ENCODE data around the gene NAGA.
"Not testable (repeated sequence)": the region's sequence is repeated elsewhere in the genome, so short reads cannot be mapped to it uniquely, and the experiment has no call there.

The NAGA gene

DNA sequence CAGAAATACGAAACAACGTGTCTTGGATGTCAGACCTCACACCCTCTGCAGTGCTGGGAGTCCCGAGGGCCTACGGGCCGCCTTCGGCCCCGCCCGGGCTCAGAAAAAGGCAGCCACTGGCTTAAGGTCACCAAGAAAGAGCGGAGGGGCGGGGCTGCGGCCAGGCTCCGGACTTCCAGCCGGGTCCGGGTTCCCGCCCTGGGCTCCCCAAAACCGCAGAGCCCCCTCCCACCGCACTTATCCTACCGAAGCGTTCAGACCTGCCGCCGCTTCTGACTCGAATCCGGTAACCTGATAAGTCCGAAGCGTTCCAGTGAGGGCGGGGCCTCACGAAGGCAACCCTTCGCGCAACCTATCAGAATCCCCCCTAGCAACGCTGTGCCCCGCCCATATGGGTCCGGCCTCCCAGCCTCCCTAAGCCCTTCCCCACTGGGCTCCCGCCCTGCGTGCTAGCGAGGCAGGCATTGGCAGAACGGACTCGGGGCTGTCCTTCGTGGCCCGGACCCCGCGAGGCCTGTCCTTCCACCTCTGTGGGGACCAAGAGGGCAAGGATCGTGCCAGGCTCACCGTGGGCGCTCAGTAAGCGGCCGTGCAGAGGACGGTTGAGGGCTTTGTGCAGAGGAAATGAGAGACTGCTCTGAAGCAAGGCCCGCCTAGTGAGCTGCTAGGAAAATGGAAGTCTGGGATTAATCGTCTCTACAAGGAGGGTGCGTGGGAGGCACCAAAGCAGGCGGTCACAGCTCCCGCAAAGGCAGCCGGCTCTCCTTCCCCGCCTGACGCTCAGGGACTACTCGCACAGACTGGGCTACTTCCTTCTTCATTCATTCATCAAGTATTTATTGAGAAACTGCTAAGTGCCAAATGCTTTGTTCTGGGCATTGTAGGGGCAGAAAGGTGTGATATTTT is at the start of gene NAGA:
Gene NAGA (minus strand): TSS at position 296 of the 906 bp plus-strand sequence. CDS start 515 bp downstream, outside the sequence.
- DNase-seq (ENCODE audit: low read depth in 2 of 2), result peak; percentile 69 to 80

GRCh38 chr22:42116848-42117424 is 46.3 kb upstream of the NAGA start:
- no peak for DNase-seq (ENCODE audit: low read depth in 2 of 2)

GRCh38 chr22:42115420-42115830 is 44.8 kb upstream of the NAGA start:
- not testable (repeated sequence) for DNase-seq (ENCODE audit: low read depth in 2 of 2)

- no peak for DNase-seq (ENCODE audit: low read depth in 2 of 2)
Measured at GRCh38 chr22:42114721-42115120, 44.1 kb upstream of the NAGA start.

- not testable (repeated sequence) for DNase-seq (ENCODE audit: low read depth in 2 of 2)
Measured at GRCh38 chr22:42112793-42113192, 42.2 kb upstream of the NAGA start.

DNA sequence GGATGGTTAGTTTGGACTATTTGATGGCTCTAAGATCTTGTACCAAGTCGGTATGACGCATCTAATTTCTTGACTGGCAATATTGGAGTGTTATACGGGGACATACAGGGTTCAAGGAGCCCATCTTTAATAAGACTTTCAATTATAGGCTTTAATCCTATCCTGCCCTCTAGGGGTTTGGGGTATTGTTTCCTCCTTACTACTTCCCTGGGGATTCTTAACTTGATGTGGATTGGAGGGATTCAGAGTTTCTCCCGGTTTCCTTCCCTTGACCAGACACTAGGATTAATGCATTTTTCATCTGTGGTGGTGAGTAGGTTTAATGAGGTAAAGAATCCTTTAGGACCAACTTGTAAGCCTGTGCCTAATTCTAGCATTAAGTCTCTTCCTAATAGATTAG is 41.2 kb upstream of the NAGA start:
- DNase-seq (ENCODE audit: low read depth in 2 of 2), result no peak

- no peak for DNase-seq (ENCODE audit: low read depth in 2 of 2)
Measured at GRCh38 chr22:42108848-42109247, 38.2 kb upstream of the NAGA start.

DNA sequence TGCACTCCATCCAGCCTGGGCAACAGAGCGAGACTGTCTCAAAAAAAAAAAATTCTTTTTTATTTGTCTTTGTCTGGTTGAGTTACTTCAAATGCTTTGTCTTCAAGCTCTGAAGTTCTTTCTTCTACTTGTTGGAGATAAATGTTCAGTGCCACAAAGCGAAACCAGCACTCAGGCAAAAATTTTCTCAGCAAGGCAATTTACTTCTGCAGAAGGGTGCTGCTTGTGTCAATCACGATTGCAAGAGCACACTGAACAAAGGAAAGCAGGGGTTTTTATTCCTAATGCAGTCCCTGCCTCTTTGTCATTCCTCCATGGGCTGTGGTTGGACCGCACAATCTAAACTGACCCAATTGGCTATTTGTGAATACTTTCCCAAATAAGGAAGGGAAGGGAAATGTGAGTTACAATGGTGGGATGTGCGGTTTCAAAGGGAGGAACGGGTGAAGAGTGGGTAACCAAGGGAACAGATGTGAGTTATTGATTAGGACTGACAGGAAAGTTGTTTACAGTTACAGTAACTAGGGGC is 33.8 kb upstream of the NAGA start:
- DNase-seq (ENCODE audit: low read depth in 2 of 2), result not testable (repeated sequence)

GRCh38 chr22:42101199-42101598 is 30.6 kb upstream of the NAGA start:
- no peak for DNase-seq (ENCODE audit: low read depth in 2 of 2)

GRCh38 chr22:42091455-42091782 is 20.8 kb upstream of the NAGA start:
- no peak for DNase-seq (ENCODE audit: low read depth in 2 of 2)

- DNase-seq (ENCODE audit: low read depth in 2 of 2), result peak; percentile 93
Measured at GRCh38 chr22:42090596-42091454, 20.2 kb upstream of the NAGA start, which contains the start of gene NDUFA6. NDUFA6 (minus strand) TSS chr22:42090772; CDS start chr22:42090744, 28 bp downstream.

DNA sequence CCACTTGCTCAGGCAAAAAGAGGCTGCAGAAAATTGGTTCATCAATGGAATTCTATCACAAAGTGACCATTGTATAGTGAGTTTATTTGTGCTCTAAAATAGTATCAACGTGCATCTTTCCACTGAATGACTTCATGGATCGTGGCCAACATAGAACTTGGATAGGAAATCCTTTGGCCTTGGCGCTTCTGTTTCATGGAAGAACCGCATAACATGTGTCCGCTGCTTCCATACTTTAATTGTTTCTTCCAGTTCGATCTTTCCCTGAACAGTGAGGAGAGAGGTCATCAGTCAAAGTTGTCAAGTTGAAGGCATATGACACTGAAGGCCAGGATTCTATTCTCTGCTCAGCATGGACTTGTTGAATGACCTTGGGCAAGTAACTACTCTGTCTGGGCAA is 15.4 kb upstream of the NAGA start:
- DNase-seq (ENCODE audit: low read depth in 2 of 2), result no peak

GRCh38 chr22:42084874-42085273 is 14.3 kb upstream of the NAGA start:
- no peak for DNase-seq (ENCODE audit: low read depth in 2 of 2)

GRCh38 chr22:42083119-42083518 is 12.5 kb upstream of the NAGA start:
- no peak for DNase-seq (ENCODE audit: low read depth in 2 of 2)

GRCh38 chr22:42080287-42080686 is 9.7 kb upstream of the NAGA start:
- no peak for DNase-seq (ENCODE audit: low read depth in 2 of 2)

GRCh38 chr22:42079319-42080251 is 9.0 kb upstream of the NAGA start, which contains the start of gene SMDT1:
SMDT1 (plus strand) TSS chr22:42079700; CDS start chr22:42079769, 69 bp downstream.
- DNase-seq (ENCODE audit: low read depth in 2 of 2), result peak; percentile 95 to 96

GRCh38 chr22:42078469-42079318 is 8.1 kb upstream of the NAGA start:
- no peak for DNase-seq (ENCODE audit: low read depth in 2 of 2)

GRCh38 chr22:42077486-42078125 is 7.0 kb upstream of the NAGA start:
- DNase-seq (ENCODE audit: low read depth in 2 of 2), result no peak

DNA sequence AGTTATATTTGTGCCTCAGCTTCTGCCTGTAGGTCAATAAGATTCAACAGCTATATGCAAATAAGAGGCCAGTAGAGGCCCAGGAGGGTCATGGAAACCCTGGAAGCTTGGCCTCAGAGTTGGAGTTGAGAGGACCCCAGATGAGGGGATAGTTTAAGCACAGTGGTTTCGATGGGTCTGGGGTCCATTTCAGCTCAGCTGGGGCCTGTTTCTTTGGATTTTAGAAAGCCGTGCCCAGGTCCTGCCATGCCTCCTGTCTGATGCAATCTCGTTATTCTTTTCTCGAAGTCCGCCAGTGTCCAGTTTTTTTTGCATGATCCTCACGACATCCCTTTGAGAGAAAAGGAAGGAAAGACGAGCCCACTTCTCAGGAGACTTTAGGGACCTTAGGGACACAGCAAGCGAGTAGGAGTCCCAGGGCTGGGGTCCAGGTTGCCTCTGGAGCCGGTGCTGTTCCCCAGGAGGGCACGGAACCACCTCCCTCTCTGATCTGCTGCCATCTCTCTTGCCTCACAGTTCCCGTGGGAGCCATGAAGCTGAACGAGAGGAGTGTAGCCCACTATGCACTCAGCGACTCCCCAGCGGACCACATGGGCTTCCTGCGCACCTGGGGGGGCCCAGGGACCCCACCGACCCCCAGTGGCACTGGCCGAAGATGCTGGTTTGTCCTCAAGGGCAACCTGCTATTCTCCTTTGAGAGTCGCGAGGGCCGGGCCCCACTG is 6.3 kb upstream of the NAGA start:
- DNase-seq (ENCODE audit: low read depth in 2 of 2), result no peak

All from stimulated activated CD8-positive, alpha-beta memory T cell treated with anti-CD3 and anti-CD28 coated beads, Interleukin-7, amount 100 ng/mL, for 1 hour (primary cell).